H1 (cell line): ENCODE measurements around the gene QSOX1. TPM values are rescaled to one million over a fixed set of nuclear protein-coding genes. Genes with fewer than 3 reads are reported as not detected.

Source experiments
- CTCF ChIA-PET: fragments of 300-600 bp; sonication (Branson Sonifier 250); formaldehyde crosslinking; loops from one replicate; lab custom pipeline; 2021; ENCODE audit not compliant: partially characterized antibody; lab: Charles Lee
- POLR2A ChIA-PET: fragments of 300-600 bp; sonication (Branson Sonifier 250); formaldehyde crosslinking; loops from one replicate; lab custom pipeline; 2021; ENCODE audit warnings: inconsistent platforms; ENCODE audit not compliant: partially characterized antibody; lab: Charles Lee
- DNase-seq, 2 experiments: peaks; one replicate each; pipeline versions ENCODE4 v3.0.0 to v3.0.0-alpha.2; 2010 to 2022; ENCODE audit warnings: low spot score in 2 of 2, low read depth in 1 of 2, mixed read lengths in 1 of 2
- FAIRE-seq: peaks from 2 replicates; lab custom pipeline; 2011; peaks lifted over from hg19 to GRCh38; lab: Jason Lieb, UNC
- H2AFZ ChIP-seq: 2 replicates; pipeline ENCODE4 v1.8.1; 2012; ENCODE audit warnings: low read length, inconsistent platforms
- H2AK5ac ChIP-seq: 2 replicates; pipeline ENCODE4 v1.6.1; 2013; ENCODE audit warnings: low read depth, low read length
- H2BK120ac ChIP-seq: replicated peaks from 2 replicates; pipeline ENCODE3; 2013; ENCODE audit warnings: low read depth, low read length, inconsistent platforms
- H2BK12ac ChIP-seq: 2 replicates; pipeline ENCODE4 v1.6.1; 2013; ENCODE audit warnings: low read depth, low read length
- H2BK15ac ChIP-seq: 2 replicates; pipeline ENCODE4 v1.6.1; 2013; ENCODE audit warnings: low read length
- H2BK20ac ChIP-seq: 2 replicates; pipeline ENCODE4 v1.6.1; 2013; ENCODE audit warnings: low read length
- H2BK5ac ChIP-seq: 2 replicates; pipeline ENCODE4 v1.6.1; 2013; ENCODE audit warnings: low read depth, low read length
- H3K14ac ChIP-seq: 2 replicates; pipeline ENCODE4 v1.6.1; 2013; ENCODE audit warnings: inconsistent platforms; ENCODE audit not compliant: insufficient read length
- H3K18ac ChIP-seq: 2 replicates; pipeline ENCODE4 v1.6.1; 2013; ENCODE audit warnings: low read length; ENCODE audit errors: extremely low read depth
- H3K23ac ChIP-seq: 2 replicates; pipeline ENCODE4 v1.6.1; 2013; ENCODE audit warnings: inconsistent platforms; ENCODE audit not compliant: insufficient read length
- H3K23me2 ChIP-seq: 2 replicates; pipeline ENCODE4 v1.6.1; 2013; ENCODE audit warnings: low read depth, low read length
- H3K27ac ChIP-seq: 2 replicates; pipeline ENCODE4 v1.6.1; 2011; ENCODE audit warnings: low read depth, low read length, inconsistent platforms
- H3K27me3 ChIP-seq, 4 experiments: replicated peaks in 1 of 4; 1 replicate in 1 of 4; 2 replicates in 3 of 4; pipeline versions ENCODE4 v1.6.1 to v1.8.1; 2011 to 2013; ENCODE audit warnings: low read length in 3 of 4, mild to moderate bottlenecking in 3 of 4, inconsistent platforms in 2 of 4, mixed read lengths in 2 of 4, moderate library complexity in 1 of 4; ENCODE audit not compliant: control insufficient read depth in 3 of 4, insufficient read depth in 3 of 4; ENCODE audit errors: extremely low read depth in 1 of 4
- H3K36me3 ChIP-seq, 4 experiments: 2 replicates each; pipeline versions ENCODE4 v1.6.1 to v1.8.1; 2011 to 2013; ENCODE audit warnings: mild to moderate bottlenecking in 4 of 4, low read length in 3 of 4, moderate library complexity in 2 of 4, control low read depth in 1 of 4, inconsistent platforms in 1 of 4; ENCODE audit not compliant: insufficient read depth in 4 of 4, control insufficient read depth in 2 of 4
- H3K4ac ChIP-seq: replicated peaks from 2 replicates; pipeline ENCODE3; 2013; ENCODE audit warnings: low read length, low read depth, mixed read lengths, inconsistent platforms; ENCODE audit not compliant: insufficient read length
- H3K4me1 ChIP-seq, 4 experiments: replicated peaks in 1 of 4; 1 replicate in 1 of 4; 2 replicates in 3 of 4; pipeline versions ENCODE4 v1.6.1 to v1.8.1; 2011 to 2013; ENCODE audit warnings: low read length in 3 of 4, inconsistent platforms in 2 of 4, mixed read lengths in 1 of 4; ENCODE audit not compliant: insufficient read depth in 4 of 4, control insufficient read depth in 3 of 4
- H3K4me2 ChIP-seq, 2 experiments: 2 replicates each; pipeline versions ENCODE4 v1.6.1 to v1.8.1; 2011 to 2013; ENCODE audit warnings: low read depth in 2 of 2, low read length in 2 of 2, control low read depth in 1 of 2, inconsistent platforms in 1 of 2, mild to moderate bottlenecking in 1 of 2; ENCODE audit not compliant: insufficient read depth in 1 of 2
- H3K4me3 ChIP-seq, 4 experiments: fragments of 200-600, 300-600 bp in 1 of 4; sonication (generic), shearing (Covaris generic), sonication (Bioruptor Twin) in 1 of 4; 2 replicates each; pipeline versions ENCODE4 v1.5.1 to v1.8.1; 2011 to 2016; ENCODE audit warnings: low read length in 4 of 4, low read depth in 3 of 4, control low read depth in 2 of 4, inconsistent platforms in 2 of 4, mild to moderate bottlenecking in 2 of 4, mixed read lengths in 1 of 4, moderate library complexity in 1 of 4; ENCODE audit not compliant: insufficient read depth in 2 of 4; ENCODE audit errors: extremely low read depth in 1 of 4
- H3K56ac ChIP-seq: replicated peaks from 2 replicates; pipeline ENCODE3; 2013; ENCODE audit warnings: low read depth, mild to moderate bottlenecking, mixed read lengths, low read length, inconsistent platforms; ENCODE audit not compliant: insufficient read length
- H3K79me1 ChIP-seq: 2 replicates; pipeline ENCODE4 v1.6.1; 2013; ENCODE audit warnings: low read depth, low read length, control low read depth
- H3K79me2 ChIP-seq, 2 experiments: 2 replicates each; pipeline versions ENCODE4 v1.6.1 to v1.8.1; 2012 to 2013; ENCODE audit warnings: low read length in 2 of 2, mild to moderate bottlenecking in 2 of 2, inconsistent platforms in 1 of 2; ENCODE audit not compliant: insufficient read depth in 2 of 2, control insufficient read depth in 1 of 2
- H3K9ac ChIP-seq, 4 experiments: replicated peaks in 1 of 4; 1 replicate in 1 of 4; 2 replicates in 3 of 4; pipeline versions ENCODE4 v1.6.1 to v1.8.1; 2011 to 2013; ENCODE audit warnings: low read depth in 3 of 4, low read length in 3 of 4, control low read depth in 2 of 4, mild to moderate bottlenecking in 2 of 4, moderate library complexity in 2 of 4, inconsistent platforms in 1 of 4; ENCODE audit errors: extremely low read depth in 1 of 4
- H3K9me3 ChIP-seq, 2 experiments: 2 replicates each; pipeline versions ENCODE4 v1.6.1 to v1.8.1; 2012 to 2013; ENCODE audit warnings: mild to moderate bottlenecking in 2 of 2, moderate library complexity in 2 of 2, control low read depth in 1 of 2, inconsistent platforms in 1 of 2, low read depth in 1 of 2, low read length in 1 of 2, mixed read lengths in 1 of 2; ENCODE audit not compliant: insufficient read depth in 2 of 2
- H4K20me1 ChIP-seq, 2 experiments: replicated peaks in 1 of 2; 2 replicates each; pipeline versions ENCODE3 to v1.8.1; 2011 to 2013; ENCODE audit warnings: inconsistent platforms in 2 of 2, low read length in 2 of 2, mild to moderate bottlenecking in 1 of 2; ENCODE audit not compliant: insufficient read depth in 2 of 2, control insufficient read depth in 1 of 2
- H4K5ac ChIP-seq: 2 replicates; pipeline ENCODE4 v1.6.1; 2013; ENCODE audit warnings: low read length, low read depth, mixed read lengths, inconsistent platforms; ENCODE audit not compliant: insufficient read length
- H4K8ac ChIP-seq: 2 replicates; pipeline ENCODE4 v1.8.0; 2013; ENCODE audit warnings: mild to moderate bottlenecking, moderate library complexity, low read length, inconsistent platforms; ENCODE audit not compliant: insufficient read depth; ENCODE audit errors: extremely low read depth
- H4K91ac ChIP-seq: replicated peaks from 2 replicates; pipeline ENCODE3; 2013; ENCODE audit warnings: low read length, mixed read lengths, inconsistent platforms; ENCODE audit not compliant: insufficient read length
- BACH1 ChIP-seq: IDR thresholded peaks from 2 replicates; pipeline ENCODE4 v1.6.1; 2012; ENCODE audit warnings: low read length, improper control_type of control experiment
- CBX5 ChIP-seq: fragments of 300-800, 300-1000 bp; sonication (generic); IDR thresholded peaks from 2 replicates; pipeline ENCODE4 v1.7.1; 2016; ENCODE audit warnings: antibody characterized with exemption, low read length, low read depth
- CREB1 ChIP-seq: IDR thresholded peaks from 2 replicates; pipeline ENCODE4 v1.6.1; 2012; ENCODE audit warnings: inconsistent platforms
- EGR1 ChIP-seq: IDR thresholded peaks from 2 replicates; pipeline ENCODE4 v1.6.1; 2011; ENCODE audit warnings: low read depth, low read length, borderline replicate concordance
- EZH2 ChIP-seq: fragments of 200-600 bp; sonication (generic); IDR thresholded peaks from 2 replicates; pipeline ENCODE4 v1.7.1; 2012; ENCODE audit warnings: low read depth, mild to moderate bottlenecking, moderate library complexity, low read length, inconsistent platforms; ENCODE audit not compliant: severe bottlenecking
- FOSL1 ChIP-seq: IDR thresholded peaks from 2 replicates; pipeline ENCODE4 v1.6.1; 2011; ENCODE audit warnings: mild to moderate bottlenecking, low read depth, low read length, moderate library complexity; ENCODE audit not compliant: insufficient read depth
- GTF2F1 ChIP-seq: IDR thresholded peaks from 2 replicates; pipeline ENCODE4 v1.6.1; 2012; ENCODE audit warnings: low read depth, low read length, improper control_type of control experiment, borderline replicate concordance
- JUN ChIP-seq: IDR thresholded peaks from 2 replicates; pipeline ENCODE4 v1.6.1; 2011; ENCODE audit warnings: low read depth, mild to moderate bottlenecking, improper control_type of control experiment, low read length
- POLR2A ChIP-seq, 2 experiments: IDR thresholded peaks; 1 replicate in 1 of 2; 2 replicates in 1 of 2; pipeline ENCODE4 v1.6.1; 2011; ENCODE audit warnings: low read depth in 2 of 2, low read length in 2 of 2, mild to moderate bottlenecking in 2 of 2; ENCODE audit errors: control extremely low read depth in 1 of 2
- RXRA ChIP-seq: IDR thresholded peaks from 2 replicates; pipeline ENCODE4 v1.6.1; 2011; ENCODE audit warnings: low read depth, mild to moderate bottlenecking, low read length, moderate library complexity; ENCODE audit not compliant: insufficient read depth
- WGBS, 2 experiments: shearing (Covaris generic) in 1 of 2; methylation state at CpG; one replicate each; pipeline versions ENCODE4 v1.1.6 to v1.1.7; 2013 to 2015; ENCODE audit warnings: low lambda C conversion rate in 2 of 2, mixed read lengths in 2 of 2, inconsistent platforms in 1 of 2, low coverage in 1 of 2, missing lambda C conversion rate in 1 of 2; ENCODE audit not compliant: insufficient replicate concordance in 2 of 2, insufficient coverage in 1 of 2, insufficient read length in 1 of 2; ENCODE audit errors: extremely low coverage in 1 of 2, missing lambda C conversion rate in 1 of 2; 5-methylcytosine and 5-hydroxymethylcytosine counted together
- polyA plus RNA-seq, 7 experiments: library from polyadenylated mRNA; depleted of rRNA in 3 of 7; stranded (reverse) in 5 of 7; unstranded in 2 of 7; fragments of >200 nt in 5 of 7; fragments of 200-250 nt in 2 of 7; gene quantifications; 1 replicate in 5 of 7; 2 replicates in 1 of 7; 4 replicates in 1 of 7; pipeline versions ENCODE4 v1.2.1 to v1.2.3, GENCODE V29; 2011 to 2013; ENCODE audit warnings: missing spikeins in 2 of 7, mixed read lengths in 2 of 7
- total RNA-seq: library from RNA; stranded (reverse); fragmentation: NEBNext Ultra II Directional; extraction: Animal tissue kit (Norgen Biotek cat#: 25700); gene quantifications from 2 replicates; pipeline ENCODE4 v1.2.1, GENCODE V29; 2021

Gene QSOX1
- total and polyA plus RNA-seq, 2 of the 8 experiments (the other 6 are each of a cell fraction or from before 2014, with no cell fraction given), result 97.7 to 123 TPM

GRCh38 chr1:180151508-180151907, 3.2 kb upstream of the QSOX1 start:
- Histone ChIP-seq H2AFZ (no peak overlapping the region), H4K5ac (no peak overlapping the region), H3K9ac (no peak overlapping the region), H4K20me1 (peaks cover under 1 to 4% of the 10 kb centered on the region in 2 experiments), H2BK20ac (no peak overlapping the region), H3K14ac (no peak overlapping the region), H2BK120ac (no peak overlapping the region), H3K36me3 (no peaks in the 10 kb centered on the region), H3K79me1 (no peaks in the 10 kb centered on the region), H3K4me2 (no peak overlapping the region), H3K56ac (no peak overlapping the region), H3K4ac (no peak overlapping the region), H2AK5ac (no peak overlapping the region), H3K4me3 (no peak overlapping the region), H3K23ac (no peak overlapping the region), H3K27ac (no peak overlapping the region), H3K9me3 (no peaks in the 10 kb centered on the region), H2BK5ac (no peak overlapping the region), H4K91ac (no peak overlapping the region), H3K79me2 (peaks cover 2 to 9% of the 10 kb centered on the region in 2 experiments; a peak in 3 of 4 replicates), H3K18ac (no peak overlapping the region), H3K4me1 (peaks cover 1 to 4% (median 3%) of the 10 kb centered on the region in 4 experiments; a peak in 6 of 7 replicates), H2BK15ac (no peak overlapping the region), H3K23me2 (peaks cover 8% of the 10 kb centered on the region), H4K8ac (no peak overlapping the region), H2BK12ac (no peak overlapping the region), H3K27me3 (peaks cover 0 to 15% (median 8%) of the 10 kb centered on the region in 4 experiments; a peak in 5 of 7 replicates)
- POLR2A ChIA-PET, result no interaction called here
- no peak for TF ChIP-seq JUN
- no peak for TF ChIP-seq RXRA
- TF ChIP-seq BACH1, result no peak
- TF ChIP-seq FOSL1, result no peak
- TF ChIP-seq EZH2, result no peak
- TF ChIP-seq CREB1, result no peak
- TF ChIP-seq POLR2A (IDR thresholded peaks at IDR 0.05; ENCODE audit: control extremely low read depth in 1 of 2, low read depth in 2 of 2, low read length in 2 of 2), result no peak
- TF ChIP-seq GTF2F1, result no peak
- no peak for TF ChIP-seq EGR1
- TF ChIP-seq CBX5, result no peak
- no peak for DNase-seq
- FAIRE-seq, result no peak
- 77% methylated on average over 3 of the region's 3 CpGs; no CpG with 5 or more reads in 1 of the 2 experiments for WGBS, 2 experiments
- CTCF ChIA-PET, result no interaction called here
